Ishikawa (cell line): ENCODE measurements around the gene PSD2.

Experiments
- CEBPB ChIP-seq: IDR thresholded peaks from 2 replicates; pipeline ENCODE4 v1.6.1; 2012
- CREB1 ChIP-seq: IDR thresholded peaks from 2 replicates; pipeline ENCODE4 v1.6.1; 2012; ENCODE audit warnings: low read depth
- EGR1 ChIP-seq: IDR thresholded peaks from 2 replicates; pipeline ENCODE4 v1.6.1; 2012
- EP300 ChIP-seq: IDR thresholded peaks from 2 replicates; pipeline ENCODE4 v1.6.1; 2012; ENCODE audit warnings: borderline replicate concordance
- FOXM1 ChIP-seq: IDR thresholded peaks from 2 replicates; pipeline ENCODE4 v1.6.1; 2012; ENCODE audit warnings: low read depth, borderline replicate concordance
- MAX ChIP-seq: IDR thresholded peaks from 2 replicates; pipeline ENCODE4 v1.6.1; 2012
- NFIC ChIP-seq: IDR thresholded peaks from 2 replicates; pipeline ENCODE4 v1.6.1; 2012
- RAD21 ChIP-seq: IDR thresholded peaks from 2 replicates; pipeline ENCODE4 v1.6.1; 2012; ENCODE audit warnings: low read depth
- REST ChIP-seq: IDR thresholded peaks from 2 replicates; pipeline ENCODE4 v1.6.1; 2012; ENCODE audit warnings: low read depth, mild to moderate bottlenecking
- TAF1 ChIP-seq: IDR thresholded peaks from 2 replicates; pipeline ENCODE4 v1.6.1; 2012; ENCODE audit warnings: low read depth, mild to moderate bottlenecking
- TCF12 ChIP-seq: IDR thresholded peaks from 2 replicates; pipeline ENCODE4 v1.6.1; 2012; ENCODE audit warnings: low read depth
- TEAD4 ChIP-seq: IDR thresholded peaks from 2 replicates; pipeline ENCODE4 v1.6.1; 2012
- YY1 ChIP-seq: IDR thresholded peaks from 2 replicates; pipeline ENCODE4 v1.6.1; 2012; ENCODE audit warnings: low read depth
- ZBTB7A ChIP-seq: IDR thresholded peaks from 2 replicates; pipeline ENCODE4 v1.6.1; 2012; ENCODE audit warnings: low read depth

GRCh38 chr5:139760066-139761056 lies 35.2 kb upstream of the PSD2 start:
- TF ChIP-seq REST (no peak), MAX (no peak; the same call in 1 of the 2 replicates), CEBPB (no peak; the same call in 1 of the 2 replicates), CREB1 (no peak), FOXM1 (peak; percentile 79), EP300 (peak; percentile 95), NFIC (peak; percentile 84), RAD21 (no peak), TAF1 (no peak), EGR1 (no peak), TCF12 (peak; percentile 98), TEAD4 (peak; percentile 62), YY1 (0 out of 2 replicates have a peak, but pooled peaks have one; percentile 43), ZBTB7A (peak; percentile 30; the same call in 1 of the 2 replicates)
